Esophagus squamous epithelium (tissue), 4 donors: Measurements from ENCODE around the gene IRF3.

Source experiments
- POLR2A ChIP-seq, 4 donors: fragments of 450-650 bp; IDR thresholded peaks; one replicate each; pipeline ENCODE4 v1.6.1; 2017; ENCODE audit warnings: antibody characterized with exemption in 4 of 4, mild to moderate bottlenecking in 4 of 4, moderate library complexity in 3 of 4
- TF ChIP-seq, protein P1 (sequence below), 6 experiments: fragments of 450-650 bp in 4 of 6; fragments of 200-600 bp in 2 of 6; sonication (generic) in 2 of 6; IDR thresholded peaks; one replicate each; pipeline ENCODE4 v1.5.1; 2016 to 2019; ENCODE audit warnings: antibody characterized with exemption in 6 of 6, mild to moderate bottlenecking in 4 of 6, moderate library complexity in 4 of 6

- TF ChIP-seq, protein P1, sequence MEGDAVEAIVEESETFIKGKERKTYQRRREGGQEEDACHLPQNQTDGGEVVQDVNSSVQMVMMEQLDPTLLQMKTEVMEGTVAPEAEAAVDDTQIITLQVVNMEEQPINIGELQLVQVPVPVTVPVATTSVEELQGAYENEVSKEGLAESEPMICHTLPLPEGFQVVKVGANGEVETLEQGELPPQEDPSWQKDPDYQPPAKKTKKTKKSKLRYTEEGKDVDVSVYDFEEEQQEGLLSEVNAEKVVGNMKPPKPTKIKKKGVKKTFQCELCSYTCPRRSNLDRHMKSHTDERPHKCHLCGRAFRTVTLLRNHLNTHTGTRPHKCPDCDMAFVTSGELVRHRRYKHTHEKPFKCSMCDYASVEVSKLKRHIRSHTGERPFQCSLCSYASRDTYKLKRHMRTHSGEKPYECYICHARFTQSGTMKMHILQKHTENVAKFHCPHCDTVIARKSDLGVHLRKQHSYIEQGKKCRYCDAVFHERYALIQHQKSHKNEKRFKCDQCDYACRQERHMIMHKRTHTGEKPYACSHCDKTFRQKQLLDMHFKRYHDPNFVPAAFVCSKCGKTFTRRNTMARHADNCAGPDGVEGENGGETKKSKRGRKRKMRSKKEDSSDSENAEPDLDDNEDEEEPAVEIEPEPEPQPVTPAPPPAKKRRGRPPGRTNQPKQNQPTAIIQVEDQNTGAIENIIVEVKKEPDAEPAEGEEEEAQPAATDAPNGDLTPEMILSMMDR (IDR thresholded peaks at IDR 0.05): peak; percentile 97 to 100 (median 99)
- TF ChIP-seq POLR2A (IDR thresholded peaks at IDR 0.05): no peak
These were observed 15.0 kb upstream of the IRF3 start for GRCh38 chr19:49680421-49681351.
